ENCODE measurements around the gene FLT4.

DNA sequence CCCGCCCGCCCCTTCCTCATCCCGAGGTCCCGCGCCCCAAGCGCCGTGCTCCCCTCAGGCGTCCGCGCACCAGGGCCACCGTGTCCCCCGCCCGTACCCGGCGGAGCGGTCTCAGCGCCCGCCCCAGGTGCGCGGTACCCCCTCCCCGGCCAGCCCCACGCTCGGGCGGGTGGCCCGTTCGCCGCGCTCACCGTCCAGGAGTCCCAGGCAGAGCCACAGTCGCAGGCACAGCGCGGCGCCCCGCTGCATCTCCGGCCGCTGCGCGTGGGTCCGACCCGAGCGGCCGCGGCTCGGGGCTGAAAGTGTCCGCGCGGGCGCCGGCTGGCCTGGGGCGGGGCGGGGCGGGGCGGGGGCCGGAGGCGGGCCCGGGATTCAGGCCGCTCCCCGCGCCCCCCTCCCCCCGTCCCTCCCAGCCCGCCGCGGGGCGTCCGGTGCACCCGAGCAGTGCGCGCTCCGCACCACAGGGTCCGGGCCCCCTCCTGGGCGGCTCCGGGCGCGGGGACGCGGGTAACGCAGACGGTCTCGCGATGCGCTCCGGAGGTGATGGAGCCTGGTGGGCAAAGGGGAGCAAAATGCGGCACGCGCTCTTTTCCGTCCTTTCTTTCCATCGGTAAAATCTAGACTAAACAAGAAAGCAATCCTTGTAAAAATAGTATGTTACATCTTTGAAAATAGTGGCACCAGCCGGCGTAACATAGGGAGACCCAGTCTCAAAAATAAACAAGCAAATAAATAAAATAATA lies at the start of gene FLT4:
- TF ChIP-seq POLR2A (IDR thresholded peaks at IDR 0.05) (no peak), CTCF (IDR thresholded peaks at IDR 0.05) (no peak)

All from lower leg skin (tissue), 3 donors.